Posterior cingulate gyrus (tissue), 11 donors: Measurements from ENCODE around the gene KIF1A.
"Not testable (repeated sequence)": the region's sequence is repeated elsewhere in the genome, so short reads cannot be mapped to it uniquely, and the experiment has no call there.

ENCODE experiments used
- DNase-seq, 10 donors: peaks; one replicate each; pipeline versions ENCODE4 v3.0.0 to v3.0.0-alpha.2; 2020 to 2021; ENCODE audit warnings: mixed read lengths in 3 of 10
- intact Hi-C: fragments of 100-400 bp; cut with DNase I; formaldehyde crosslinking; loops from one replicate; pipeline ENCODE4 v1.15.1; 2023

KIF1A gene

GRCh38 chr2:240678043-240678442 is 142.0 kb downstream of the KIF1A start:
- intact Hi-C loops, DNase-seq: not testable (repeated sequence)

- DNase-seq, intact Hi-C loops: not testable (repeated sequence)
Measured at GRCh38 chr2:240675345-240675744, 144.7 kb downstream of the KIF1A start.

DNA sequence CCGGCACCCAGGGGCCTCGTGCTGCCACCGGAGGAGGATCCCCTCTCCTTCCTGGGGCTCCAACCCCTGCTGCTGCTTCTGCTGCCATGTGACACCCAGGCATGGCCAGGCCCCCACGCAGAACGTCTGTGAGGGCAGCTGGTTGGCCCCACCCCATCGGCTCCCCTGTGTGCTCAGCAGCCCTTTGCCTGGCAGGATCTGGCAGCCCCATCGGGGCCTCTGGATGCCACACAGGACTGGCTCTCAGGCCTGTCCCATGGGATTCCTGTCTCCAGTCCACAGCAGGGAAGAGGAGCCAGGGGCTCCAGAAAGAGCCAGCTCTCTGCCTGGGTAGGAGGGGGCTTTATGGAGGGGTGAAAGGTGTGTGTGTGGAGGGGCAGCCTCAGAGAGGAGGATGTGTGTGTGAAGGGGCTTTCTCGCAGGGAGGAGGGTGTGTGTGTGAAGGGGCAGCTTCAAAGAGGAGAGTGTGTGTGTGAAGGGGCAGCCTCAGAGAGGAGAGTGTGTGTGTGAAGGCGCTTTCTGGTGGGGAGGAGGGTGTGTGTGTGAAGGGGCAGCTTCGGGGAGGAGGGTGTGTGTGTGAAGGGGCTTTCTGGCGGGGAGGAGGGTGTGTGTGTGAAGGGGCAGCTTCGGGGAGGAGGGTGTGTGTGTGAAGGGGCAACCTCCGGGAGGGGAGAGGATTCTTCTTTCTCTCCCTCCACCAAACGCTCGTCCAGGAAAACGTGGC is 145.4 kb downstream of the KIF1A start:
- intact Hi-C loops, DNase-seq: not testable (repeated sequence)

- peak in 2 of 10 donors; percentile 62 to 81 for DNase-seq
- intact Hi-C loops = no loop called here
Measured at GRCh38 chr2:240672701-240673190, 147.3 kb downstream of the KIF1A start.

- intact Hi-C loops = no loop called here
- DNase-seq = peak in 1 of 10 donors; percentile 71
Measured at GRCh38 chr2:240672076-240672700, 147.8 kb downstream of the KIF1A start.

- intact Hi-C loops = no loop called here
- DNase-seq = no peak
Measured at GRCh38 chr2:240670950-240671349, 149.1 kb downstream of the KIF1A start.

GRCh38 chr2:240670402-240670801 is 149.6 kb downstream of the KIF1A start:
- intact Hi-C loops = no loop called here
- DNase-seq = no peak

- DNase-seq = no peak
- intact Hi-C loops = no loop called here
Measured at GRCh38 chr2:240664622-240665021, 155.4 kb downstream of the KIF1A start.
